ENCODE measurements around the gene IHH.

IHH gene

GRCh38 chr2:219054956-219055903 is 5.5 kb downstream of the IHH start:
- Histone ChIP-seq H3K9me3 (ENCODE audit: control insufficient read depth, insufficient read depth, low read depth, low read length) (no peaks in the 10 kb centered on the region), H3K4me1 (ENCODE audit: control insufficient read depth, insufficient read depth, low read length) (no peaks in the 10 kb centered on the region; the same call in 1 of the 2 replicates)

GRCh38 chr2:219049282-219049681 is 11.4 kb downstream of the IHH start:
- POLR2A ChIA-PET = no interaction called here
- CTCF ChIA-PET = no interaction called here
- Histone ChIP-seq H3K9me3 (ENCODE audit: control insufficient read depth, insufficient read depth, low read depth, low read length) (no peaks in the 10 kb centered on the region), H3K4me1 (ENCODE audit: control insufficient read depth, insufficient read depth, low read length) (no peaks in the 10 kb centered on the region), H3K27ac (ENCODE audit: extremely low read depth, low read depth, low read length) (no peak overlapping the region), H3K4me3 (ENCODE audit: low read depth, low read length) (no peak overlapping the region), H3K36me3 (ENCODE audit: control insufficient read depth in 2 of 2, insufficient read depth in 1 of 2, low read length in 2 of 2) (no peaks in the 10 kb centered on the region)
- TF ChIP-seq ZNF2 (tag by site-specific recombination; IDR thresholded peaks at IDR 0.05) (no peak), ZNF169 (tag by site-specific recombination; IDR thresholded peaks at IDR 0.05) (no peak), ZNF10 (tag by site-specific recombination; IDR thresholded peaks at IDR 0.05) (no peak), ZNF658 (tag by site-specific recombination; IDR thresholded peaks at IDR 0.05) (no peak), KLF7 (tag by site-specific recombination; IDR thresholded peaks at IDR 0.05; ENCODE audit: borderline replicate concordance) (no peak), KLF1 (tag by site-specific recombination; IDR thresholded peaks at IDR 0.05) (no peak), ZNF560 (tag by site-specific recombination; IDR thresholded peaks at IDR 0.05; ENCODE audit: borderline replicate concordance) (no peak), MYNN (tag by site-specific recombination; IDR thresholded peaks at IDR 0.05; ENCODE audit: borderline replicate concordance) (no peak), ZNF596 (tag by site-specific recombination; IDR thresholded peaks at IDR 0.05) (no peak), ZNF521 (tag by site-specific recombination; IDR thresholded peaks at IDR 0.05) (no peak), ZSCAN16 (tag by site-specific recombination; IDR thresholded peaks at IDR 0.05) (no peak), ZNF175 (tag by site-specific recombination; IDR thresholded peaks at IDR 0.05) (no peak), PRDM6 (tag by site-specific recombination; IDR thresholded peaks at IDR 0.05) (no peak), ZNF513 (tag by site-specific recombination; IDR thresholded peaks at IDR 0.05) (no peak), WT1 (tag by site-specific recombination; IDR thresholded peaks at IDR 0.05) (no peak), ZBTB10 (tag by site-specific recombination; IDR thresholded peaks at IDR 0.05) (no peak)

More at GRCh38 chr2:219054956-219055903, 5.5 kb downstream of the IHH start:
- ChIA-PET CTCF (interaction anchor here (0.6 to 4.9 kb wide), 5 partner anchors 25 to 223 kb away, joined by 3 to 39 read pairs (median 4); no protein-coding TSS in a partner anchor), POLR2A (interaction anchor here (0.5 kb wide), 1 partner anchor 168 kb away, joined by 3 read pairs; no protein-coding TSS in a partner anchor)
- TF ChIP-seq ZBTB11 (tag by site-specific recombination; conservative IDR thresholded peaks at IDR 0.05; ENCODE audit: low read depth) (no peak), GLIS1 (tag by site-specific recombination; IDR thresholded peaks at IDR 0.05) (0 out of 2 replicates have a peak, but pooled peaks have one; percentile 16)
- Histone ChIP-seq H3K27ac (ENCODE audit: extremely low read depth, low read depth, low read length) (no peak overlapping the region), H3K36me3 (ENCODE audit: control insufficient read depth in 2 of 2, insufficient read depth in 1 of 2, low read length in 2 of 2) (no peaks in the 10 kb centered on the region), H3K4me3 (ENCODE audit: low read depth, low read length) (no peak overlapping the region)
